HEK293 (cell line): Measurements from ENCODE around the gene CYB5R3.

Source experiments
- CTCF ChIA-PET: fragments of 350-600 bp; formaldehyde crosslinking; extraction: SDS; loops from one replicate; lab custom pipeline; 2021; ENCODE audit warnings: antibody characterized with exemption; lab: Yijun Ruan, JAX
- POLR2A ChIA-PET: fragments of 300-600 bp; formaldehyde crosslinking; extraction: SDS; loops from one replicate; lab custom pipeline; 2020; ENCODE audit warnings: antibody characterized with exemption, inconsistent platforms; lab: Yijun Ruan, JAX
- H3K27ac ChIP-seq: fragments of 200-500 bp; sonication (Bioruptor generic); 2 replicates; pipeline ENCODE4 v1.5.1; 2014; ENCODE audit warnings: low read depth, low read length, control low read depth, inconsistent platforms; ENCODE audit errors: extremely low read depth
- H3K36me3 ChIP-seq, 2 experiments: fragments of 200-500 bp in 1 of 2; sonication (Bioruptor generic) in 1 of 2; 1 replicate in 1 of 2; 2 replicates in 1 of 2; pipeline ENCODE4 v1.5.1; 2014 to 2017; ENCODE audit warnings: inconsistent platforms in 2 of 2, low read length in 2 of 2; ENCODE audit not compliant: control insufficient read depth in 2 of 2, insufficient read depth in 1 of 2
- H3K4me1 ChIP-seq: fragments of 200-500 bp; sonication (Bioruptor generic); 2 replicates; pipeline ENCODE4 v1.5.1; 2014; ENCODE audit warnings: mild to moderate bottlenecking, low read length, inconsistent platforms; ENCODE audit not compliant: control insufficient read depth, insufficient read depth
- H3K4me3 ChIP-seq: 2 replicates; pipeline ENCODE4 v1.5.1; 2011; ENCODE audit warnings: low read depth, mild to moderate bottlenecking, control low read depth, low read length, moderate library complexity
- H3K9me3 ChIP-seq: fragments of 200-500 bp; sonication (Bioruptor generic); 2 replicates; pipeline ENCODE4 v1.5.1; 2014; ENCODE audit warnings: low read depth, low read length, inconsistent platforms; ENCODE audit not compliant: control insufficient read depth, insufficient read depth
- AEBP2 ChIP-seq: fragments of 450-650 bp; formaldehyde crosslinking; IDR thresholded peaks from 2 replicates; pipeline ENCODE4 v1.5.1; 2016; ENCODE audit warnings: missing biosample characterization, missing genetic modification characterization, borderline replicate concordance
- BCL11A ChIP-seq: fragments of 450-650 bp; formaldehyde crosslinking; IDR thresholded peaks from 2 replicates; pipeline ENCODE4 v1.5.1; 2016; ENCODE audit warnings: low read depth, missing biosample characterization, missing genetic modification characterization
- HOXD13 ChIP-seq: sonication (generic); formaldehyde crosslinking; IDR thresholded peaks from 2 replicates; pipeline ENCODE4 v1.8.0; 2022; ENCODE audit warnings: missing genetic modification reagents, borderline replicate concordance
- ZBTB21 ChIP-seq: fragments of 450-650 bp; formaldehyde crosslinking; IDR thresholded peaks from 2 replicates; pipeline ENCODE4 v1.5.1; 2017; ENCODE audit warnings: missing biosample characterization, missing genetic modification characterization
- ZFP37 ChIP-seq: fragments of 450-650 bp; formaldehyde crosslinking; IDR thresholded peaks from 2 replicates; pipeline ENCODE4 v1.5.1; 2016; ENCODE audit warnings: missing biosample characterization, missing genetic modification characterization
- ZNF114 ChIP-seq: fragments of 450-650 bp; formaldehyde crosslinking; IDR thresholded peaks from 2 replicates; pipeline ENCODE4 v1.5.0; 2017; ENCODE audit warnings: missing biosample characterization, missing genetic modification characterization
- ZNF148 ChIP-seq: fragments of 450-650 bp; formaldehyde crosslinking; IDR thresholded peaks from 2 replicates; pipeline ENCODE4 v1.5.0; 2017; ENCODE audit warnings: missing biosample characterization, missing genetic modification characterization, borderline replicate concordance
- ZNF16 ChIP-seq: fragments of 450-650 bp; formaldehyde crosslinking; IDR thresholded peaks from 2 replicates; pipeline ENCODE4 v1.5.1; 2016; ENCODE audit warnings: low read depth, missing biosample characterization, missing genetic modification characterization
- ZNF214 ChIP-seq: fragments of 450-650 bp; formaldehyde crosslinking; IDR thresholded peaks from 2 replicates; pipeline ENCODE4 v1.5.1; 2017; ENCODE audit warnings: missing biosample characterization, mild to moderate bottlenecking, missing genetic modification characterization, borderline replicate concordance
- ZNF280C ChIP-seq: fragments of 450-650 bp; formaldehyde crosslinking; IDR thresholded peaks from 2 replicates; pipeline ENCODE4 v1.5.1; 2016; ENCODE audit warnings: missing biosample characterization, missing genetic modification characterization
- ZNF335 ChIP-seq: fragments of 450-650 bp; formaldehyde crosslinking; conservative IDR thresholded peaks from 2 replicates; pipeline ENCODE4 v1.5.1; 2016; ENCODE audit warnings: missing biosample characterization, missing genetic modification characterization
- ZNF350 ChIP-seq: fragments of 450-650 bp; formaldehyde crosslinking; IDR thresholded peaks from 2 replicates; pipeline ENCODE4 v1.5.0; 2017; ENCODE audit warnings: missing biosample characterization, mild to moderate bottlenecking, missing genetic modification characterization
- ZNF391 ChIP-seq: fragments of 450-650 bp; formaldehyde crosslinking; IDR thresholded peaks from 2 replicates; pipeline ENCODE4 v1.5.1; 2016; ENCODE audit warnings: low read depth, missing biosample characterization, missing genetic modification characterization, borderline replicate concordance
- ZNF433 ChIP-seq: fragments of 450-650 bp; formaldehyde crosslinking; IDR thresholded peaks from 2 replicates; pipeline ENCODE4 v1.5.1; 2016; ENCODE audit warnings: missing biosample characterization, missing genetic modification characterization, low read depth
- ZNF561 ChIP-seq: fragments of 450-650 bp; IDR thresholded peaks from 2 replicates; pipeline ENCODE4 v1.5.1; 2018; ENCODE audit warnings: missing biosample characterization, missing genetic modification characterization, borderline replicate concordance
- ZNF629 ChIP-seq: fragments of 450-650 bp; formaldehyde crosslinking; IDR thresholded peaks from 2 replicates; pipeline ENCODE4 v1.5.1; 2017; ENCODE audit warnings: missing biosample characterization, missing genetic modification characterization
- TF ChIP-seq, protein P1 (sequence below): fragments of 450-650 bp; formaldehyde crosslinking; IDR thresholded peaks from 2 replicates; pipeline ENCODE4 v1.5.1; 2016; ENCODE audit warnings: missing biosample characterization, missing genetic modification characterization
- TF ChIP-seq, protein P2 (sequence below): fragments of 450-650 bp; formaldehyde crosslinking; IDR thresholded peaks from 2 replicates; pipeline ENCODE4 v1.5.1; 2017; ENCODE audit warnings: missing biosample characterization, missing genetic modification characterization
- TF ChIP-seq, protein P3 (sequence below): fragments of 450-650 bp; formaldehyde crosslinking; IDR thresholded peaks from 2 replicates; pipeline ENCODE4 v1.5.1; 2017; ENCODE audit warnings: missing biosample characterization, missing genetic modification characterization

CYB5R3 gene

DNA sequence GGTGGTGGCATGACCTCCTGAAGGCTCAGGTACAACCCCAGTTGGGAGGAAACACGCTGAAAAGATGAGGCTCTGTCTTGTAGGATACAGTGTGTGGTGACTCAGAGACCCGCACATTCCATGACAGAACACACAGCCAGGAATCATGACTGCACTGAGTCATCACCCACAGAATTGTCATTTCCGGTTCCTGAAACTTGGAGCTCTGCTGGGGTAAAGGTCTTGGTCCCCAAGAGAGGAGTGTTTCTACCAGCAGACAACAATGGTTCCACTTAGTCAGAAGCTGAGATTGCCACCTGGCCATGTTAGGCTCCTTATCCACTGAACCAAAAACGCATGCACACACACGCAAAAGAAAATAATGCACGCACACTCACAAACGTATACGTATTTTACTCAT, 31.5 kb upstream of the CYB5R3 start:
- ChIA-PET POLR2A (interaction anchor here (0.8 kb wide), 1 partner anchor 13 kb away, joined by 3 read pairs; no protein-coding TSS in a partner anchor), CTCF (no interaction called here)
- TF ChIP-seq ZNF350 (tag by site-specific recombination): no peak
- TF ChIP-seq ZBTB21 (tag by site-specific recombination): 0 out of 2 replicates have a peak, but pooled peaks have one; percentile 21
- TF ChIP-seq, protein P1, sequence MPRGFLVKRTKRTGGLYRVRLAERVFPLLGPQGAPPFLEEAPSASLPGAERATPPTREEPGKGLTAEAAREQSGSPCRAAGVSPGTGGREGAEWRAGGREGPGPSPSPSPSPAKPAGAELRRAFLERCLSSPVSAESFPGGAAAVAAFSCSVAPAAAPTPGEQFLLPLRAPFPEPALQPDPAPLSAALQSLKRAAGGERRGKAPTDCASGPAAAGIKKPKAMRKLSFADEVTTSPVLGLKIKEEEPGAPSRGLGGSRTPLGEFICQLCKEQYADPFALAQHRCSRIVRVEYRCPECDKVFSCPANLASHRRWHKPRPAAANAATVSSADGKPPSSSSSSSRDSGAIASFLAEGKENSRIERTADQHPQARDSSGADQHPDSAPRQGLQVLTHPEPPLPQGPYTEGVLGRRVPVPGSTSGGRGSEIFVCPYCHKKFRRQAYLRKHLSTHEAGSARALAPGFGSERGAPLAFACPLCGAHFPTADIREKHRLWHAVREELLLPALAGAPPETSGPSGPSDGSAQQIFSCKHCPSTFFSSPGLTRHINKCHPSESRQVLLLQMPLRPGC (tag by site-specific recombination): peak; percentile 79
- no peak for TF ChIP-seq BCL11A (tag by site-specific recombination)
- TF ChIP-seq, protein P2, sequence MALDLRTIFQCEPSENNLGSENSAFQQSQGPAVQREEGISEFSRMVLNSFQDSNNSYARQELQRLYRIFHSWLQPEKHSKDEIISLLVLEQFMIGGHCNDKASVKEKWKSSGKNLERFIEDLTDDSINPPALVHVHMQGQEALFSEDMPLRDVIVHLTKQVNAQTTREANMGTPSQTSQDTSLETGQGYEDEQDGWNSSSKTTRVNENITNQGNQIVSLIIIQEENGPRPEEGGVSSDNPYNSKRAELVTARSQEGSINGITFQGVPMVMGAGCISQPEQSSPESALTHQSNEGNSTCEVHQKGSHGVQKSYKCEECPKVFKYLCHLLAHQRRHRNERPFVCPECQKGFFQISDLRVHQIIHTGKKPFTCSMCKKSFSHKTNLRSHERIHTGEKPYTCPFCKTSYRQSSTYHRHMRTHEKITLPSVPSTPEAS (tag by site-specific recombination): 0 out of 2 replicates have a peak, but pooled peaks have one; percentile 23
- 0 out of 2 replicates have a peak, but pooled peaks have one; percentile 26 for TF ChIP-seq ZNF629 (tag by site-specific recombination)
- no peak for TF ChIP-seq ZFP37 (tag by site-specific recombination)
- TF ChIP-seq ZNF16 (tag by site-specific recombination): no peak
- TF ChIP-seq ZNF433: no peak

DNA sequence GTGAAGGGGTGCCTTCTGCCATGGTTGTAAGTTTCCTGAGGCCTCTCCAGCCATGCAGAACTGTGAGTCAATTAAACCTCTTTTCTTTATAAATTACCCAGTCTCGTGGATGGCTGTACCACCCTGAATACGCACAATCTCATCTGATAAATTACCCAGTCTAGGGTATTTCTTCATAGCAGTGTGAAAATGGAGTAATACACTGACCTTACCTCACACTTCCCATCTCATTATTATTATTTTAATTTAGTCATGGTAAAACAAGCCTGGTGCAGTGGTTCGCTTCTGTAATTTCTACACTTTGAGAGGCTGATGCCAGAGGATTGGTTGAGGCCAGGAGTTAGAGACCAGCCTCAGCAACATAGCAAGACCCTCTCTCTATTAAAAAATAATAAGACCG, 30.5 kb upstream of the CYB5R3 start:
- ChIA-PET CTCF (no interaction called here), POLR2A (no interaction called here)
- H3K4me3 ChIP-seq: no peak overlapping the region
- no peak for TF ChIP-seq ZNF114
- no peak for TF ChIP-seq AEBP2 (tag by site-specific recombination)
- TF ChIP-seq ZNF214 (tag by site-specific recombination): no peak
- no peak for TF ChIP-seq HOXD13 (CRISPR knock-in tag)
- TF ChIP-seq ZNF561 (tag by site-specific recombination): no peak
- TF ChIP-seq, protein P3, sequence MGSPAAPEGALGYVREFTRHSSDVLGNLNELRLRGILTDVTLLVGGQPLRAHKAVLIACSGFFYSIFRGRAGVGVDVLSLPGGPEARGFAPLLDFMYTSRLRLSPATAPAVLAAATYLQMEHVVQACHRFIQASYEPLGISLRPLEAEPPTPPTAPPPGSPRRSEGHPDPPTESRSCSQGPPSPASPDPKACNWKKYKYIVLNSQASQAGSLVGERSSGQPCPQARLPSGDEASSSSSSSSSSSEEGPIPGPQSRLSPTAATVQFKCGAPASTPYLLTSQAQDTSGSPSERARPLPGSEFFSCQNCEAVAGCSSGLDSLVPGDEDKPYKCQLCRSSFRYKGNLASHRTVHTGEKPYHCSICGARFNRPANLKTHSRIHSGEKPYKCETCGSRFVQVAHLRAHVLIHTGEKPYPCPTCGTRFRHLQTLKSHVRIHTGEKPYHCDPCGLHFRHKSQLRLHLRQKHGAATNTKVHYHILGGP (tag by site-specific recombination): no peak
- TF ChIP-seq ZNF391 (tag by site-specific recombination): no peak
- no peak for TF ChIP-seq ZNF148 (tag by site-specific recombination)
- no peak for TF ChIP-seq ZNF280C (tag by site-specific recombination)
- TF ChIP-seq ZNF335 (tag by site-specific recombination): no peak
- H3K4me1 ChIP-seq: 0 out of 2 replicates have a peak, but pooled peaks cover 3% of the 10 kb centered on the region
- no peaks in the 10 kb centered on the region for H3K9me3 ChIP-seq
- no peak overlapping the region for H3K27ac ChIP-seq
- H3K36me3 ChIP-seq: no peaks in the 10 kb centered on the region

More for the DNA sequence above, 31.5 kb upstream of the CYB5R3 start:
- Histone ChIP-seq H3K36me3 (no peaks in the 10 kb centered on the region), H3K27ac (no peak overlapping the region), H3K9me3 (no peaks in the 10 kb centered on the region), H3K4me3 (no peak overlapping the region), H3K4me1 (0 out of 2 replicates have a peak, but pooled peaks cover 3% of the 10 kb centered on the region)
